Panc1 (cell line): ENCODE measurements around the gene NFAT5. TPM values are rescaled to one million over a fixed set of nuclear protein-coding genes. Genes with fewer than 3 reads are reported as not detected.

Source experiments
- ATAC-seq: fragments of 200-7000 bp; cut with Tn5 transposase; 2 replicates; pipeline ENCODE4 v1.9.1; 2020; ENCODE audit warnings: mild to moderate bottlenecking, moderate library complexity
- BruUV-seq: library from RNA; stranded (reverse); fragments of 400-500 nt; replicated peaks from 2 replicates; lab custom pipeline; 2021; lab: Mats Ljungman, UMichigan
- CTCF ChIA-PET: fragments of 300-600 bp; sonication (Branson Sonifier 250); formaldehyde crosslinking; loops from one replicate; lab custom pipeline; 2022; ENCODE audit warnings: antibody characterized with exemption; lab: Charles Lee
- POLR2A ChIA-PET: fragments of 300-600 bp; sonication (Branson Sonifier 250); formaldehyde crosslinking; loops from one replicate; lab custom pipeline; 2022; ENCODE audit warnings: antibody characterized with exemption; lab: Charles Lee
- DNase-seq: peaks from one replicate; pipeline ENCODE4 v3.0.0-alpha.2; 2010; ENCODE audit warnings: low read depth, low spot score
- H3K27ac ChIP-seq: 2 replicates; pipeline ENCODE4 v1.5.1; 2011; ENCODE audit warnings: mild to moderate bottlenecking, low read length, inconsistent platforms
- H3K27me3 ChIP-seq: fragments of 200-500 bp; sonication (Bioruptor generic); 2 replicates; pipeline ENCODE4 v1.6.0; 2014; ENCODE audit warnings: low read length, inconsistent platforms; ENCODE audit not compliant: control insufficient read depth, insufficient read depth
- H3K36me3 ChIP-seq: fragments of 200-500 bp; sonication (Bioruptor generic); 2 replicates; pipeline ENCODE4 v1.5.1; 2014; ENCODE audit warnings: inconsistent platforms, mild to moderate bottlenecking, low read length, moderate library complexity; ENCODE audit not compliant: control insufficient read depth, insufficient read depth
- H3K4me1 ChIP-seq: 2 replicates; pipeline ENCODE4 v1.5.1; 2011; ENCODE audit warnings: inconsistent platforms, mild to moderate bottlenecking, low read length, moderate library complexity; ENCODE audit not compliant: control insufficient read depth, insufficient read depth
- H3K4me3 ChIP-seq, 2 experiments: 2 replicates each; pipeline ENCODE4 v1.5.1; 2011 to 2012; ENCODE audit warnings: low read depth in 2 of 2, low read length in 2 of 2, mild to moderate bottlenecking in 2 of 2, inconsistent platforms in 1 of 2, moderate library complexity in 1 of 2
- H3K9me3 ChIP-seq: fragments of 200-500 bp; sonication (Bioruptor generic); 2 replicates; pipeline ENCODE4 v1.5.1; 2014; ENCODE audit warnings: low read depth, mild to moderate bottlenecking, inconsistent platforms, low read length, moderate library complexity; ENCODE audit not compliant: control insufficient read depth, insufficient read depth
- POLR2AphosphoS5 ChIP-seq: IDR thresholded peaks from 2 replicates; pipeline ENCODE4 v1.6.1; 2012; ENCODE audit warnings: mild to moderate bottlenecking, low read depth, low read length, moderate library complexity
- SIN3A ChIP-seq: IDR thresholded peaks from 2 replicates; pipeline ENCODE4 v1.6.1; 2012; ENCODE audit warnings: low read depth, mild to moderate bottlenecking, low read length, moderate library complexity, borderline replicate concordance; ENCODE audit not compliant: insufficient read depth
- TCF7L2 ChIP-seq: IDR thresholded peaks from 2 replicates; pipeline ENCODE4 v1.6.1; 2011; ENCODE audit warnings: mild to moderate bottlenecking, low read depth, low read length, inconsistent platforms
- in situ Hi-C: cut with HindIII; loops from 2 replicates; pipeline ENCODE4 v1.10.0; 2016; ENCODE audit warnings: low sequenced_read_pairs, low pct_unique_long_range_greater_than_20kb
- intact Hi-C: fragments of 100-400 bp; cut with micrococcal nuclease; formaldehyde crosslinking; loops from one replicate; pipeline ENCODE4 v1.10.0; 2022; ENCODE audit not compliant: unreplicated experiment
- total RNA-seq: library from RNA; stranded (reverse); gene quantifications from one replicate; pipeline ENCODE4 v1.2.1, GENCODE V29; 2021; ENCODE audit not compliant: unreplicated experiment
- TF ChIP-seq, protein P1 (sequence below), 2 experiments: IDR thresholded peaks; 2 replicates each; pipeline ENCODE4 v1.6.1; 2011 to 2012; ENCODE audit warnings: low read depth in 2 of 2, control low read depth in 1 of 2, low read length in 1 of 2, mild to moderate bottlenecking in 1 of 2, moderate library complexity in 1 of 2; ENCODE audit not compliant: insufficient read depth in 1 of 2
- TF ChIP-seq, protein P2 (sequence below): fragments of 450-650 bp; IDR thresholded peaks from 2 replicates; pipeline ENCODE4 v1.5.1; 2017; ENCODE audit warnings: mild to moderate bottlenecking

Gene NFAT5
- total RNA-seq, 1 experiment from 2014 or later: 57.0 TPM

DNA sequence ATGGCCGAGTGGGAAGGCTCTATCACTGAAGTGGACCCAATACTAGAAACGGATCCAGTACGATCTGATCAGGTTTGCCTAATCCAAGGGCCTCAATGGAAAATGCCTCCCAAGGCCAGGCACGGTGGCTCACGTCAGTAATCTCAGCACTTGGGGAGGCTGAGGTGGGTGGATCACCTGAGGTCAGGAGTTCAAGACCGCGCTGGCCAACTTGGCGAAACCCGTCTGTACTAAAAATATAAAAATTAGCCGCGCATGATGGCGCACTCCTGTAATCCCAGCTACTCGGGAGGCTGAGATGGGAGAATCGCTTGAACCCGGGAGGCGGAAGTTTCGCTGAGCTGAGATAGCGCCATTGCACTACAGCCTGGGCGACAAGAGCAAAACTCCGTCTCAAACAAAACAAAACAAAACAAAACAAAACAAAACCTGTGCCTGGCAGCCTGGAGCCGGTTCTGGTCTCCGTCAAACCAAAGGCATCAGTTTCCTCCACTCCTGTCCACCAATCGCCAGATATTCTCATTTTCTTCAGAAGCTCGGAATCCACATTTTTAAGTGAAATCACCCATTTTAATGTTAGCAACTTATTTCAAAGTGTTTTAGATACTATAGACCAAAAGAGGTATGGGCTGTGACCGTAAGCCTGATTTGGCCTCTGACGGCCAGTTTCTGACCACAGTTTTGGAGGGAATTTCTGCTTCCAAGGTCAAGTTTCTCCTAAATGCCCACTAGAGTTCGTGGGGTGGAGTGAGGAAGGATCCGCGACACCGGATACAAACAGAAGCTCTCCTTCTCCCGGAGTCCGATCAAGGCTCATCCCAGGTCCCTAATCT is 159.9 kb downstream of the NFAT5 start:
- Histone ChIP-seq H3K27ac (peak overlapping the region; percentile 92), H3K4me3 (peak overlapping the region; percentile 59 to 78), H3K9me3 (no peaks in the 10 kb centered on the region), H3K27me3 (no peaks in the 10 kb centered on the region), H3K4me1 (peaks cover 14% of the 10 kb centered on the region; the same call in 1 of the 2 replicates), H3K36me3 (no peaks in the 10 kb centered on the region; the same call in 1 of the 2 replicates)
- in situ Hi-C loops (no loop called here), intact Hi-C loops (no loop called here)
- ATAC-seq (no peak), DNase-seq (no peak)
- TSS peak; percentile 91 for BruUV-seq
- ChIA-PET POLR2A (no interaction called here), CTCF (interaction anchor here (1.1 kb wide), 1 partner anchor 29 kb away, joined by 3 read pairs; the partner anchor contains the start of gene NOB1)
- TF ChIP-seq, protein P1, sequence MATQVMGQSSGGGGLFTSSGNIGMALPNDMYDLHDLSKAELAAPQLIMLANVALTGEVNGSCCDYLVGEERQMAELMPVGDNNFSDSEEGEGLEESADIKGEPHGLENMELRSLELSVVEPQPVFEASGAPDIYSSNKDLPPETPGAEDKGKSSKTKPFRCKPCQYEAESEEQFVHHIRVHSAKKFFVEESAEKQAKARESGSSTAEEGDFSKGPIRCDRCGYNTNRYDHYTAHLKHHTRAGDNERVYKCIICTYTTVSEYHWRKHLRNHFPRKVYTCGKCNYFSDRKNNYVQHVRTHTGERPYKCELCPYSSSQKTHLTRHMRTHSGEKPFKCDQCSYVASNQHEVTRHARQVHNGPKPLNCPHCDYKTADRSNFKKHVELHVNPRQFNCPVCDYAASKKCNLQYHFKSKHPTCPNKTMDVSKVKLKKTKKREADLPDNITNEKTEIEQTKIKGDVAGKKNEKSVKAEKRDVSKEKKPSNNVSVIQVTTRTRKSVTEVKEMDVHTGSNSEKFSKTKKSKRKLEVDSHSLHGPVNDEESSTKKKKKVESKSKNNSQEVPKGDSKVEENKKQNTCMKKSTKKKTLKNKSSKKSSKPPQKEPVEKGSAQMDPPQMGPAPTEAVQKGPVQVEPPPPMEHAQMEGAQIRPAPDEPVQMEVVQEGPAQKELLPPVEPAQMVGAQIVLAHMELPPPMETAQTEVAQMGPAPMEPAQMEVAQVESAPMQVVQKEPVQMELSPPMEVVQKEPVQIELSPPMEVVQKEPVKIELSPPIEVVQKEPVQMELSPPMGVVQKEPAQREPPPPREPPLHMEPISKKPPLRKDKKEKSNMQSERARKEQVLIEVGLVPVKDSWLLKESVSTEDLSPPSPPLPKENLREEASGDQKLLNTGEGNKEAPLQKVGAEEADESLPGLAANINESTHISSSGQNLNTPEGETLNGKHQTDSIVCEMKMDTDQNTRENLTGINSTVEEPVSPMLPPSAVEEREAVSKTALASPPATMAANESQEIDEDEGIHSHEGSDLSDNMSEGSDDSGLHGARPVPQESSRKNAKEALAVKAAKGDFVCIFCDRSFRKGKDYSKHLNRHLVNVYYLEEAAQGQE (IDR thresholded peaks at IDR 0.05; ENCODE audit: insufficient read depth in 1 of 2, low read depth in 2 of 2, low read length in 1 of 2): no peak

DNA sequence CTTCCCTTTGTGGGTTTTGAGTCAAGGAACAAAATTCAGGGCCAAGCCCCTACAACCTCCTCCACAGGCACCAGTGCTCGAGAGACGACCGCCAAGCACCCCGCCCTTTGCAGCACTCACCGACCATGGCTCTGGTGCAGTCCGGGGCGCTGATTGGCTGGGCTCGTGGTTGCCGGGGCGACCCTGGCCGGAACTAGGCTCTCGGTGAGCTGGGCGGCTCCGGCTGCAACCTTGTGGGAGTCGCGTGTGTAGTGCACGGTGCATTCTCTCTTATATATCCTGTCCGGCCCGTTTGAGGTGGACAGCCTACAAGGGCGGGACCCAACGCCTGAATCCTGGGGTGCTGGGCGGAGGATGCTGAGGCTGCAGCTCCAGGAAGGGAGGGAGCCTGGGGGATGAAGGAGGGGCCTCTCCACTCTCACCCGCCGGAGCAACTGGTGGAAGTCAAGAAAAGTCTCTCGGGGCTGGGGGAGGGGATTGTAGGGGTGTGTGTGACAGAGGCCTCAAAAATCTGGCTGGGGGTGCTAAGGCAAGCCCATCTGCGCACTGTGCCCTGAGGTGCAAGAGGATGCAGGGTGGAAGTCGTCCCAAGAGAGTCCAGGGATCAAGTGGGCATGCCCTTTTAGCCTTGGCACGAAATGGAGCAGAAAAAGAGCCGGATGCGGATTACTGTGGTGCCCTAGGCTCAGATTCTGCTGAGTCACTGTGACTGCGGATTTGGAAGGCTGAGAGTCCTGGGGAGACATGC is 160.7 kb downstream of the NFAT5 start, which contains the start of gene NQO1:
Gene NQO1, minus strand, starts transcription at position 248 of the 748 bp plus-strand sequence. Its CDS starts 121 bp downstream, at position 127.
- peak within 1 kb of the TSS; percentile 92 for H3K27ac ChIP-seq

More for the DNA sequence above, 160.7 kb downstream of the NFAT5 start, which contains the start of gene NQO1:
- in situ Hi-C loops: no loop called here
- ATAC-seq (peak; percentile 92), DNase-seq (peak; percentile 83)
- intact Hi-C loops: no loop called here
- POLR2A ChIA-PET: interaction anchor here (0.6 kb wide), 1 partner anchor 78 kb away, joined by 4 read pairs; no protein-coding TSS in a partner anchor
- H3K4me3 ChIP-seq: peak within 1 kb of the TSS; percentile 59 to 78
- CTCF ChIA-PET: interaction anchor here (1.1 kb wide), 1 partner anchor 28 kb away, joined by 3 read pairs; the partner anchor contains the start of gene NOB1
- H3K9me3 ChIP-seq: no peaks in the 10 kb centered on the region
- no peaks in the 10 kb centered on the region for H3K27me3 ChIP-seq
- H3K4me1 ChIP-seq: peaks cover 14% of the 10 kb centered on the region; the same call in 1 of the 2 replicates
- TF ChIP-seq TCF7L2: 0 out of 2 replicates have a peak, but pooled peaks have one; percentile 27
- TF ChIP-seq POLR2AphosphoS5: peak; percentile 87
- TF ChIP-seq, protein P1 (IDR thresholded peaks at IDR 0.05; ENCODE audit: insufficient read depth in 1 of 2, low read depth in 2 of 2, low read length in 1 of 2): 0 out of 4 replicates have a peak, but pooled peaks of 1 of the 2 experiments have one; percentile 52
- TF ChIP-seq SIN3A: no peak
- TF ChIP-seq, protein P2, sequence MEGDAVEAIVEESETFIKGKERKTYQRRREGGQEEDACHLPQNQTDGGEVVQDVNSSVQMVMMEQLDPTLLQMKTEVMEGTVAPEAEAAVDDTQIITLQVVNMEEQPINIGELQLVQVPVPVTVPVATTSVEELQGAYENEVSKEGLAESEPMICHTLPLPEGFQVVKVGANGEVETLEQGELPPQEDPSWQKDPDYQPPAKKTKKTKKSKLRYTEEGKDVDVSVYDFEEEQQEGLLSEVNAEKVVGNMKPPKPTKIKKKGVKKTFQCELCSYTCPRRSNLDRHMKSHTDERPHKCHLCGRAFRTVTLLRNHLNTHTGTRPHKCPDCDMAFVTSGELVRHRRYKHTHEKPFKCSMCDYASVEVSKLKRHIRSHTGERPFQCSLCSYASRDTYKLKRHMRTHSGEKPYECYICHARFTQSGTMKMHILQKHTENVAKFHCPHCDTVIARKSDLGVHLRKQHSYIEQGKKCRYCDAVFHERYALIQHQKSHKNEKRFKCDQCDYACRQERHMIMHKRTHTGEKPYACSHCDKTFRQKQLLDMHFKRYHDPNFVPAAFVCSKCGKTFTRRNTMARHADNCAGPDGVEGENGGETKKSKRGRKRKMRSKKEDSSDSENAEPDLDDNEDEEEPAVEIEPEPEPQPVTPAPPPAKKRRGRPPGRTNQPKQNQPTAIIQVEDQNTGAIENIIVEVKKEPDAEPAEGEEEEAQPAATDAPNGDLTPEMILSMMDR: no peak
- H3K36me3 ChIP-seq: no peaks in the 10 kb centered on the region; the same call in 1 of the 2 replicates
- BruUV-seq: no TSS peak
